ENCODE results near the gene THSD4.
"Not testable (repeated sequence)": the region's sequence is repeated elsewhere in the genome, so short reads cannot be mapped to it uniquely, and the experiment has no call there.

THSD4 gene

GRCh38 chr15:71359246-71359645 lies 244.0 kb downstream of the THSD4 start:
- H3K36me3 ChIP-seq (ENCODE audit: control insufficient read depth in 1 of 2, insufficient read depth in 2 of 2, low read length in 2 of 2): no peaks in the 10 kb centered on the region
- H3K27ac ChIP-seq (ENCODE audit: low read depth, low read length): no peak overlapping the region
- no peaks in the 10 kb centered on the region for H3K9me3 ChIP-seq (ENCODE audit: control insufficient read depth in 1 of 2, low read length in 2 of 2)
- H3K4me1 ChIP-seq (ENCODE audit: control insufficient read depth in 1 of 2, insufficient read depth in 2 of 2, low read length in 2 of 2): peaks cover 0 to 6% of the 10 kb centered on the region in 2 donors
- H3K9ac ChIP-seq (ENCODE audit: low read depth in 1 of 2, low read length in 2 of 2): no peak overlapping the region
- H3K4me3 ChIP-seq (ENCODE audit: low read depth in 1 of 2, low read length in 2 of 2): no peak overlapping the region
- H3K27me3 ChIP-seq (ENCODE audit: control insufficient read depth in 1 of 2, insufficient read depth in 2 of 2, low read length in 2 of 2): no peaks in the 10 kb centered on the region

GRCh38 chr15:71362556-71362955 lies 247.3 kb downstream of the THSD4 start:
- no peaks in the 10 kb centered on the region for H3K4me1 ChIP-seq (ENCODE audit: control insufficient read depth in 1 of 2, insufficient read depth in 2 of 2, low read length in 2 of 2)
- H3K9me3 ChIP-seq (ENCODE audit: control insufficient read depth in 1 of 2, low read length in 2 of 2): no peaks in the 10 kb centered on the region
- no peaks in the 10 kb centered on the region for H3K36me3 ChIP-seq (ENCODE audit: control insufficient read depth in 1 of 2, insufficient read depth in 2 of 2, low read length in 2 of 2)
- H3K27ac ChIP-seq (ENCODE audit: low read depth, low read length): no peak overlapping the region
- no peak overlapping the region for H3K9ac ChIP-seq (ENCODE audit: low read depth in 1 of 2, low read length in 2 of 2)
- no peaks in the 10 kb centered on the region for H3K27me3 ChIP-seq (ENCODE audit: control insufficient read depth in 1 of 2, insufficient read depth in 2 of 2, low read length in 2 of 2)
- H3K4me3 ChIP-seq (ENCODE audit: low read depth in 1 of 2, low read length in 2 of 2): no peak overlapping the region

GRCh38 chr15:71362987-71363968 lies 248.0 kb downstream of the THSD4 start:
- Histone ChIP-seq H3K27ac (ENCODE audit: low read depth, low read length) (no peak overlapping the region), H3K4me1 (ENCODE audit: control insufficient read depth in 1 of 2, insufficient read depth in 2 of 2, low read length in 2 of 2) (no peaks in the 10 kb centered on the region), H3K9ac (ENCODE audit: low read depth in 1 of 2, low read length in 2 of 2) (no peak overlapping the region), H3K9me3 (ENCODE audit: control insufficient read depth in 1 of 2, low read length in 2 of 2) (no peaks in the 10 kb centered on the region), H3K36me3 (ENCODE audit: control insufficient read depth in 1 of 2, insufficient read depth in 2 of 2, low read length in 2 of 2) (no peaks in the 10 kb centered on the region), H3K27me3 (ENCODE audit: control insufficient read depth in 1 of 2, insufficient read depth in 2 of 2, low read length in 2 of 2) (no peaks in the 10 kb centered on the region), H3K4me3 (ENCODE audit: low read depth in 1 of 2, low read length in 2 of 2) (no peak overlapping the region)

DNA sequence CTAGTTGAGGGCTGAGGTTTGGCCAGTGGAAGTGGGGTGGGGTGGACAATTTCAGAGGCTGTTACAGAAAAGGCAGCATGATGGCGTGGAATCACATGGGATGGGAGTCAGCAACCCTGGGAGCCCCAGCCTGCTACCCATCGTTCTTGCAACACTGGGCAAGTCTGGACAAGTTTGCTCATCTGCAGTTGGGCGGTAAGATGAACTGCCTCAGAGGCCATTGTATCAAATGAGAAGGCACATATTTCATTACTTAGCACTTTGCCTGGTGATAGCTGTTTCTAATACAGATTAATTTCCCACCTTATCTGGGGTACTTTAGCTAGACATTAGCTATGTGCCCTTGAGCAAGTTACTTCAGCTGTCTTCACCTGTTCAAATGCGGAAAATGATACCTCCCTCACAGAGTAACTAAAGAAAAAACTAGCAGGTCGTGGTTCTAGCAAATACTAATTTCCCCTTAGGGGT lies 248.9 kb downstream of the THSD4 start:
- Histone ChIP-seq H3K9ac (ENCODE audit: low read depth in 1 of 2, low read length in 2 of 2) (no peak overlapping the region), H3K4me3 (ENCODE audit: low read depth in 1 of 2, low read length in 2 of 2) (no peak overlapping the region), H3K4me1 (ENCODE audit: control insufficient read depth in 1 of 2, insufficient read depth in 2 of 2, low read length in 2 of 2) (no peaks in the 10 kb centered on the region), H3K27me3 (ENCODE audit: control insufficient read depth in 1 of 2, insufficient read depth in 2 of 2, low read length in 2 of 2) (no peaks in the 10 kb centered on the region), H3K36me3 (ENCODE audit: control insufficient read depth in 1 of 2, insufficient read depth in 2 of 2, low read length in 2 of 2) (no peaks in the 10 kb centered on the region), H3K27ac (ENCODE audit: low read depth, low read length) (no peak overlapping the region), H3K9me3 (ENCODE audit: control insufficient read depth in 1 of 2, low read length in 2 of 2) (no peaks in the 10 kb centered on the region)

DNA sequence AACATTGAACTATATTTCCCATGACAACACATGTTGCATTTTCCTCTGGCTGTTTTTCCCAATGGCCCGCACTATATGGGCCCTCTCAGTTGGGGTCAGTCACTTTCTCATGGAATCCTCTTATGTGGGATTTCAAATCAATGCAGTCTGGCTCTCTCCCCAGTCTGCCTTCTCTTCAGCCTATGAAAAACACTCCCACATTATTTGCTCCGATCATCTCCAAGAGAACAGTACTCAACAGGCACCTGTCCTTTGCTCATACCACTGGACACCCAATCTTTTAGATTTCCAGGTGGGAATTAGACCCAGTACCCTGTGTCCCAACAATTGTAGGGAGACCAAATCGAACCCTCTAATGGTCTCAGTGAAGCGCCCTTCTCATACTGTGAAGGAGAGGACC lies 251.3 kb downstream of the THSD4 start:
- no peaks in the 10 kb centered on the region for H3K9me3 ChIP-seq (ENCODE audit: control insufficient read depth in 1 of 2, low read length in 2 of 2)
- no peaks in the 10 kb centered on the region for H3K4me1 ChIP-seq (ENCODE audit: control insufficient read depth in 1 of 2, insufficient read depth in 2 of 2, low read length in 2 of 2)
- H3K36me3 ChIP-seq (ENCODE audit: control insufficient read depth in 1 of 2, insufficient read depth in 2 of 2, low read length in 2 of 2): no peaks in the 10 kb centered on the region
- H3K4me3 ChIP-seq (ENCODE audit: low read depth in 1 of 2, low read length in 2 of 2): no peak overlapping the region
- no peak overlapping the region for H3K27ac ChIP-seq (ENCODE audit: low read depth, low read length)
- no peak overlapping the region for H3K9ac ChIP-seq (ENCODE audit: low read depth in 1 of 2, low read length in 2 of 2)
- H3K27me3 ChIP-seq (ENCODE audit: control insufficient read depth in 1 of 2, insufficient read depth in 2 of 2, low read length in 2 of 2): no peaks in the 10 kb centered on the region

GRCh38 chr15:71366926-71367325 lies 251.7 kb downstream of the THSD4 start:
- Histone ChIP-seq H3K27ac (ENCODE audit: low read depth, low read length) (no peak overlapping the region), H3K4me1 (ENCODE audit: control insufficient read depth in 1 of 2, insufficient read depth in 2 of 2, low read length in 2 of 2) (no peaks in the 10 kb centered on the region), H3K9ac (ENCODE audit: low read depth in 1 of 2, low read length in 2 of 2) (no peak overlapping the region), H3K27me3 (ENCODE audit: control insufficient read depth in 1 of 2, insufficient read depth in 2 of 2, low read length in 2 of 2) (no peaks in the 10 kb centered on the region), H3K36me3 (ENCODE audit: control insufficient read depth in 1 of 2, insufficient read depth in 2 of 2, low read length in 2 of 2) (no peaks in the 10 kb centered on the region), H3K4me3 (ENCODE audit: low read depth in 1 of 2, low read length in 2 of 2) (no peak overlapping the region), H3K9me3 (ENCODE audit: control insufficient read depth in 1 of 2, low read length in 2 of 2) (no peaks in the 10 kb centered on the region)

- not testable (repeated sequence) for H3K9me3 ChIP-seq (ENCODE audit: control insufficient read depth in 1 of 2, low read length in 2 of 2); H3K4me3 ChIP-seq (ENCODE audit: low read depth in 1 of 2, low read length in 2 of 2); H3K4me1 ChIP-seq (ENCODE audit: control insufficient read depth in 1 of 2, insufficient read depth in 2 of 2, low read length in 2 of 2); H3K9ac ChIP-seq (ENCODE audit: low read depth in 1 of 2, low read length in 2 of 2); H3K36me3 ChIP-seq (ENCODE audit: control insufficient read depth in 1 of 2, insufficient read depth in 2 of 2, low read length in 2 of 2); H3K27ac ChIP-seq (ENCODE audit: low read depth, low read length); H3K27me3 ChIP-seq (ENCODE audit: control insufficient read depth in 1 of 2, insufficient read depth in 2 of 2, low read length in 2 of 2)
Measured at GRCh38 chr15:71367737-71368136, 252.5 kb downstream of the THSD4 start.

- H3K27me3 ChIP-seq (ENCODE audit: control insufficient read depth in 1 of 2, insufficient read depth in 2 of 2, low read length in 2 of 2); H3K27ac ChIP-seq (ENCODE audit: low read depth, low read length); H3K9me3 ChIP-seq (ENCODE audit: control insufficient read depth in 1 of 2, low read length in 2 of 2); H3K4me3 ChIP-seq (ENCODE audit: low read depth in 1 of 2, low read length in 2 of 2); H3K36me3 ChIP-seq (ENCODE audit: control insufficient read depth in 1 of 2, insufficient read depth in 2 of 2, low read length in 2 of 2); H3K9ac ChIP-seq (ENCODE audit: low read depth in 1 of 2, low read length in 2 of 2): not testable (repeated sequence)
- H3K4me1 ChIP-seq (ENCODE audit: control insufficient read depth in 1 of 2, insufficient read depth in 2 of 2, low read length in 2 of 2): peaks cover 19 to 20% of the 10 kb centered on the region in 2 donors
Measured at GRCh38 chr15:71372769-71373168, 257.5 kb downstream of the THSD4 start.

- H3K9me3 ChIP-seq (ENCODE audit: control insufficient read depth in 1 of 2, low read length in 2 of 2): no peaks in the 10 kb centered on the region
- H3K4me1 ChIP-seq (ENCODE audit: control insufficient read depth in 1 of 2, insufficient read depth in 2 of 2, low read length in 2 of 2): peaks cover 19 to 20% of the 10 kb centered on the region in 2 donors
- H3K36me3 ChIP-seq (ENCODE audit: control insufficient read depth in 1 of 2, insufficient read depth in 2 of 2, low read length in 2 of 2): no peaks in the 10 kb centered on the region
- H3K9ac ChIP-seq (ENCODE audit: low read depth in 1 of 2, low read length in 2 of 2): no peak overlapping the region
- no peak overlapping the region for H3K4me3 ChIP-seq (ENCODE audit: low read depth in 1 of 2, low read length in 2 of 2)
- H3K27me3 ChIP-seq (ENCODE audit: control insufficient read depth in 1 of 2, insufficient read depth in 2 of 2, low read length in 2 of 2): no peaks in the 10 kb centered on the region
- H3K27ac ChIP-seq (ENCODE audit: low read depth, low read length): no peak overlapping the region
Measured at GRCh38 chr15:71373917-71374316, 258.6 kb downstream of the THSD4 start.

GRCh38 chr15:71374607-71375352 lies 259.5 kb downstream of the THSD4 start:
- H3K9ac ChIP-seq (ENCODE audit: low read depth in 1 of 2, low read length in 2 of 2): no peak overlapping the region
- peaks cover 19 to 20% of the 10 kb centered on the region in 2 donors for H3K4me1 ChIP-seq (ENCODE audit: control insufficient read depth in 1 of 2, insufficient read depth in 2 of 2, low read length in 2 of 2)
- H3K4me3 ChIP-seq (ENCODE audit: low read depth in 1 of 2, low read length in 2 of 2): no peak overlapping the region
- peak overlapping the region; percentile 26 for H3K27ac ChIP-seq (ENCODE audit: low read depth, low read length)
- no peaks in the 10 kb centered on the region for H3K27me3 ChIP-seq (ENCODE audit: control insufficient read depth in 1 of 2, insufficient read depth in 2 of 2, low read length in 2 of 2)
- no peaks in the 10 kb centered on the region for H3K9me3 ChIP-seq (ENCODE audit: control insufficient read depth in 1 of 2, low read length in 2 of 2)
- no peaks in the 10 kb centered on the region for H3K36me3 ChIP-seq (ENCODE audit: control insufficient read depth in 1 of 2, insufficient read depth in 2 of 2, low read length in 2 of 2)

All from duodenal mucosa (tissue), 2 donors.